Parathyroid adenoma (tissue), 2 donors: ENCODE data around the gene CDKN2A.

Experiments used
- H2AFZ ChIP-seq: fragments of 300-600 bp; sonication (generic); one replicate; pipeline ENCODE4 v1.7.0; 2017; ENCODE audit warnings: antibody characterized with exemption, mild to moderate bottlenecking
- H3K27ac ChIP-seq: fragments of 300-600 bp; sonication (generic); one replicate; pipeline ENCODE4 v1.7.0; 2017
- H3K27me3 ChIP-seq: fragments of 300-600 bp; sonication (generic); one replicate; pipeline ENCODE4 v1.7.0; 2017; ENCODE audit warnings: low read length; ENCODE audit not compliant: control insufficient read depth, insufficient read depth
- H3K36me3 ChIP-seq: fragments of 300-600 bp; sonication (generic); one replicate; pipeline ENCODE4 v1.7.0; 2017; ENCODE audit warnings: low read length; ENCODE audit not compliant: control insufficient read depth, insufficient read depth
- H3K4me1 ChIP-seq: fragments of 300-600 bp; sonication (generic); one replicate; pipeline ENCODE4 v1.7.0; 2017; ENCODE audit warnings: control low read depth
- H3K4me2 ChIP-seq: fragments of 300-600 bp; sonication (generic); one replicate; pipeline ENCODE4 v1.7.0; 2017; ENCODE audit warnings: low read length
- H3K4me3 ChIP-seq: fragments of 300-600 bp; sonication (generic); one replicate; pipeline ENCODE4 v1.7.0; 2017; ENCODE audit warnings: low read depth, low read length
- H3K79me2 ChIP-seq: fragments of 300-600 bp; sonication (generic); one replicate; pipeline ENCODE4 v1.7.0; 2017; ENCODE audit warnings: control low read depth
- H3K9ac ChIP-seq: fragments of 300-600 bp; sonication (generic); one replicate; pipeline ENCODE4 v1.7.0; 2017; ENCODE audit warnings: mild to moderate bottlenecking
- H3K9me3 ChIP-seq: fragments of 300-600 bp; sonication (generic); one replicate; pipeline ENCODE4 v1.7.0; 2017; ENCODE audit warnings: low read length; ENCODE audit not compliant: control insufficient read depth
- TF ChIP-seq, protein P1 (sequence below): fragments of 300-600 bp; sonication (generic); IDR thresholded peaks from one replicate; pipeline ENCODE4 v1.7.0; 2017; ENCODE audit warnings: antibody characterized with exemption, mild to moderate bottlenecking
- donor health status: primary hyperparathyroidism.

CDKN2A gene

GRCh38 chr9:22028394-22028793 is 34.2 kb upstream of the CDKN2A start:
- H3K36me3 ChIP-seq = no peaks in the 10 kb centered on the region
- H2AFZ ChIP-seq = no peak overlapping the region
- no peak overlapping the region for H3K9ac ChIP-seq
- H3K79me2 ChIP-seq = no peaks in the 10 kb centered on the region
- H3K4me2 ChIP-seq = no peak overlapping the region
- H3K27ac ChIP-seq = no peak overlapping the region
- no peaks in the 10 kb centered on the region for H3K27me3 ChIP-seq
- H3K9me3 ChIP-seq = no peaks in the 10 kb centered on the region
- no peak overlapping the region for H3K4me3 ChIP-seq
- TF ChIP-seq, protein P1, sequence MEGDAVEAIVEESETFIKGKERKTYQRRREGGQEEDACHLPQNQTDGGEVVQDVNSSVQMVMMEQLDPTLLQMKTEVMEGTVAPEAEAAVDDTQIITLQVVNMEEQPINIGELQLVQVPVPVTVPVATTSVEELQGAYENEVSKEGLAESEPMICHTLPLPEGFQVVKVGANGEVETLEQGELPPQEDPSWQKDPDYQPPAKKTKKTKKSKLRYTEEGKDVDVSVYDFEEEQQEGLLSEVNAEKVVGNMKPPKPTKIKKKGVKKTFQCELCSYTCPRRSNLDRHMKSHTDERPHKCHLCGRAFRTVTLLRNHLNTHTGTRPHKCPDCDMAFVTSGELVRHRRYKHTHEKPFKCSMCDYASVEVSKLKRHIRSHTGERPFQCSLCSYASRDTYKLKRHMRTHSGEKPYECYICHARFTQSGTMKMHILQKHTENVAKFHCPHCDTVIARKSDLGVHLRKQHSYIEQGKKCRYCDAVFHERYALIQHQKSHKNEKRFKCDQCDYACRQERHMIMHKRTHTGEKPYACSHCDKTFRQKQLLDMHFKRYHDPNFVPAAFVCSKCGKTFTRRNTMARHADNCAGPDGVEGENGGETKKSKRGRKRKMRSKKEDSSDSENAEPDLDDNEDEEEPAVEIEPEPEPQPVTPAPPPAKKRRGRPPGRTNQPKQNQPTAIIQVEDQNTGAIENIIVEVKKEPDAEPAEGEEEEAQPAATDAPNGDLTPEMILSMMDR = no peak
- H3K4me1 ChIP-seq = no peaks in the 10 kb centered on the region

GRCh38 chr9:22026696-22027095 is 32.5 kb upstream of the CDKN2A start:
- H2AFZ ChIP-seq = no peak overlapping the region
- no peak overlapping the region for H3K27ac ChIP-seq
- no peak overlapping the region for H3K4me3 ChIP-seq
- TF ChIP-seq, protein P1 = no peak
- H3K9me3 ChIP-seq = no peaks in the 10 kb centered on the region
- H3K27me3 ChIP-seq = no peaks in the 10 kb centered on the region
- H3K4me2 ChIP-seq = no peak overlapping the region
- no peak overlapping the region for H3K9ac ChIP-seq
- no peaks in the 10 kb centered on the region for H3K36me3 ChIP-seq
- no peaks in the 10 kb centered on the region for H3K79me2 ChIP-seq
- no peaks in the 10 kb centered on the region for H3K4me1 ChIP-seq

DNA sequence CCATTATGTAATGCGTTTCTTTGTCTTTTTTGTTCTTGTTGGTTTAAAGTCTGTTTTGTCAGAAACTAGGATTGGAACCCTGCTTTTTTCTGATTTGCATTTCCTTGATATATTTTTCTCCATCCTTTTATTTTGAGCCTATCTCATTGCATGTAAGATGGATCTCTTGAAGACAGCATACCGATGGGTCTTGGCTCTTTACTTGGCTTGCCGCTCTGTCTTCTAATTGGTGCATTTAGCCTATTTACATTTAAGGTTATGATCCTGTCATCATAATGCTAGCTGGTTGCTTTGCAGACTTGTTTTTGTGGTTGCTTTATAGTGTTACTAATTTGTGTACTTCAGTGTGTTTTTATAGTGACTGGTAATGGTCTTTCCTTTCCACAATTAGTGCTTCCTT is 28.2 kb upstream of the CDKN2A start:
- no peak overlapping the region for H3K4me2 ChIP-seq
- H3K9ac ChIP-seq = no peak overlapping the region
- no peak overlapping the region for H3K4me3 ChIP-seq
- H3K9me3 ChIP-seq = no peaks in the 10 kb centered on the region
- H3K27me3 ChIP-seq = no peaks in the 10 kb centered on the region
- TF ChIP-seq, protein P1 = no peak
- H3K36me3 ChIP-seq = no peaks in the 10 kb centered on the region
- no peaks in the 10 kb centered on the region for H3K4me1 ChIP-seq
- H3K27ac ChIP-seq = no peak overlapping the region
- H2AFZ ChIP-seq = no peak overlapping the region
- H3K79me2 ChIP-seq = no peaks in the 10 kb centered on the region

- Histone ChIP-seq H2AFZ (no peak overlapping the region), H3K4me2 (no peak overlapping the region), H3K36me3 (no peaks in the 10 kb centered on the region), H3K27me3 (no peaks in the 10 kb centered on the region), H3K79me2 (no peaks in the 10 kb centered on the region), H3K4me3 (no peak overlapping the region), H3K9ac (no peak overlapping the region), H3K27ac (no peak overlapping the region), H3K4me1 (no peaks in the 10 kb centered on the region), H3K9me3 (no peaks in the 10 kb centered on the region)
- TF ChIP-seq, protein P1 = no peak
These were observed 16.9 kb upstream of the CDKN2A start for GRCh38 chr9:22010866-22011625.

- Histone ChIP-seq H3K9ac (no peak overlapping the region), H3K27ac (peak overlapping the region; percentile 53), H3K9me3 (no peaks in the 10 kb centered on the region), H3K79me2 (no peaks in the 10 kb centered on the region), H3K36me3 (no peaks in the 10 kb centered on the region), H3K27me3 (no peaks in the 10 kb centered on the region), H3K4me3 (peak overlapping the region; percentile 75), H3K4me2 (peak overlapping the region; percentile 92), H3K4me1 (no peaks in the 10 kb centered on the region), H2AFZ (peak overlapping the region; percentile 90)
- TF ChIP-seq, protein P1 = no peak
These were observed 15.3 kb upstream of the CDKN2A start for GRCh38 chr9:22009506-22009867.
